Measurements from ENCODE around the gene CBX8.

The CBX8 gene

DNA sequence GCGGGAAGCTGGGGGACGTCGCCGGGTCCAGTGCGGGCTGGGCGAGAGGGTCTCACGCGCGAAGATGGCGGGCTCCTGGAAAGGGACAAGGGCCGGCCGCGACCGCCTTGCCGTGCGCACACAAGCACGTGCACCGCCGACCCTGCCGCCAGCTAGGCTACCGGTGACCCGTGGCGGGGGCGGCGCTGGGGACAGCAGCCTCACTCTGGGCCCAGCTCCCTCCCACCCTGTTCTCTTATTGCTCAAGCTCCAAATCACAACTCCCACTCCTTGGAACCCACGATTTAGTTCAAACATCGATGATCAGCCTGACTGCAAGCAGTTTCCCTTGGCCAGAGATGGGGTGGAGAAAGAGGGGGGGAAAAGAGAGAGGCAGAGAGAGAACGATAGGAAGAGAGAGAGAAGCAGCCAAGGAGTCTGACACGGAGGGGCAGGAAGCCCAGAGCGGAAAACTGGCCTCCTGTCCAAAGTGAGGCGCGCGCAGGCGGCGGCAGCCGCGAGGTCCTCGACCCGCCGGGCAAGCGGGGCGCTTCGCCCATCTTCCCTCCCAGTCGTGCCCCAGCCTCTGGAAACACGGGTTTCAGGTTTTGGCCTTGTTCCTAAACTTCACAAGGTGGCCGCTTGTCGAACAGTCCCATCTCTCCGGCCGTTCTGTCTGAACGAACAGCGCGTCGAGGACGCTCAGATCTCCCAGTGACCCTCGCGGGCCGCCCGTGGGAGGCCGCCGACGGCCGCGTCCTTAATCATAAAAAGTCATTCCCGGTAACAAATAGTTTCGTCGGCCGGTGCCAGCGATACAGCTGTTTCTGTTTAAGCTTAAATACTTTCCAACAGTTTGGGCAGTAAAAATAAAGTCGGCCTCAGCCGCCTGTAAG lies 1.7 kb upstream of the CBX8 start:
- H3K36me3 Mint-ChIP-seq (ENCODE audit: low read depth) = no peaks in the 10 kb centered on the region
- peak overlapping the region; percentile 26 for H3K27ac Mint-ChIP-seq
- H3K27me3 Mint-ChIP-seq = peaks cover 44% of the 10 kb centered on the region
- H3K4me3 Mint-ChIP-seq = peak overlapping the region; percentile 54
- no peaks in the 10 kb centered on the region for H3K9me3 Mint-ChIP-seq
- peaks cover 47% of the 10 kb centered on the region for H3K4me1 Mint-ChIP-seq (ENCODE audit: low read depth)

DNA sequence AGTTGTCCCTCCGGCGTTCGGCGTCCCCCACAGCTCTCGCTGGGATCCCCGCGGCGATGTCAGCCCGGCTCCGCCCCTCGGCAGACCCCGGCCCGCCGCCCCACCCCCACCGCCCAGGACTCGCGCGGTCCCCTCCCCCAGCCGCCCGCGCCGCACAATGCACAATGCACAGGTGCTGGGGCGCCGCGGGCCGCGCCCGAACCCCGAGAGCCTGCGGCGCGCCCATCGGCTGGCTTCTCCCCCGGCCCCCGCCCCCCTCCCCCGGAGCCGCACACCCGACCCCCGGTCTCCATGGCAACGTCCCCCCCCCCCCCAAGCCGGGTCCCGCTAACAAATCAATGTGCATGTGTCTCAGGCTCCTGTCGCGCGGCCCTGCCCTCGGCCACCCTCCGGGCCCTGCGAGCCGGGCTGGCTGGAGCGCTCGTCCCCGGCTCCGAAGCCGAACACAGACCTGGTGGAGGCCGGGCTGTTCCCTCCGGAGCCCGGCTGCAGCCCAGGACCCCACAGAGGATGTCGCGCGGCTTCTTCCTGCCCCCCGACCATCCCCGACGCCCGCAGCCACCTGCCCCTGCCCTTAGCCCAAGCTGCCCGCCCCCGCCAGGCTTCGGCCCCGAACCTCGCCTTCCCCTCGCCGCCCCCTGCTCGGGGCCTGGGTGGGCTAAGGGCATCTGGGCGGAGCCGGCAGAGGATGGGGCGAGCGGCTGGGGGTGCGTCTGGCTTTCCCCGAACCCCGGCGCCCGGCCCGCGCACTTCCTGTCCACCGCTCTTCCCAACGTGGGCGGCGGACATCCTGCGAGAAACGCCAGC lies 818 bp upstream of the CBX8 start:
- Mint-ChIP-seq H3K36me3 (ENCODE audit: low read depth) (no peaks in the 10 kb centered on the region), H3K9me3 (no peaks in the 10 kb centered on the region), H3K27me3 (peaks cover 39% of the 10 kb centered on the region), H3K4me3 (peak overlapping the region; percentile 80), H3K4me1 (ENCODE audit: low read depth) (peaks cover 47% of the 10 kb centered on the region), H3K27ac (no peak overlapping the region)

DNA sequence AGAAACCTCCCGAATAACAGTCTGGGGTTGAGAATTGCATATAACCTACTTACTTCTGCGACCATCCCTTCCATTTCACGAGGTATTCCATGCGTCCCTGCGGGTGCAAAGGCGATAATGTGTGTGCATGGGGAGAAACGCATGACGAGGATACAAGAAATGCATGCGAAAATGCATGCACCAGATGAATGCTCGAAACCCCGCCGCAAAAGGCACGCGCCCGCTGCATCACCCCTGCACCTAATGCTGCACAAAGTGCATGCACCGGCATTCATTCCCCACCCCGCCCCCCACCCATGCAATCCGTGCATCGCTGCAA lies 474 bp downstream of the CBX8 start:
- no peaks in the 10 kb centered on the region for H3K9me3 Mint-ChIP-seq
- H3K27ac Mint-ChIP-seq = no peak overlapping the region
- peaks cover 36% of the 10 kb centered on the region for H3K27me3 Mint-ChIP-seq
- H3K36me3 Mint-ChIP-seq (ENCODE audit: low read depth) = no peaks in the 10 kb centered on the region
- H3K4me1 Mint-ChIP-seq (ENCODE audit: low read depth) = peaks cover 41% of the 10 kb centered on the region
- H3K4me3 Mint-ChIP-seq = peak overlapping the region; percentile 80

- H3K9me3 Mint-ChIP-seq = no peaks in the 10 kb centered on the region
- H3K36me3 Mint-ChIP-seq (ENCODE audit: low read depth) = no peaks in the 10 kb centered on the region
- peak overlapping the region; percentile 80 for H3K4me3 Mint-ChIP-seq
- peak overlapping the region; percentile 49 for H3K27ac Mint-ChIP-seq
- H3K27me3 Mint-ChIP-seq = peaks cover 39% of the 10 kb centered on the region
- H3K4me1 Mint-ChIP-seq (ENCODE audit: low read depth) = peaks cover 44% of the 10 kb centered on the region
Measured at GRCh38 chr17:79795795-79796443, 958 bp downstream of the CBX8 start.

- Mint-ChIP-seq H3K27me3 (peaks cover 35% of the 10 kb centered on the region), H3K9me3 (no peaks in the 10 kb centered on the region), H3K36me3 (ENCODE audit: low read depth) (no peaks in the 10 kb centered on the region), H3K4me3 (no peak overlapping the region), H3K27ac (no peak overlapping the region), H3K4me1 (ENCODE audit: low read depth) (peaks cover 39% of the 10 kb centered on the region)
Measured at GRCh38 chr17:79794659-79795511, 2.0 kb downstream of the CBX8 start.

DNA sequence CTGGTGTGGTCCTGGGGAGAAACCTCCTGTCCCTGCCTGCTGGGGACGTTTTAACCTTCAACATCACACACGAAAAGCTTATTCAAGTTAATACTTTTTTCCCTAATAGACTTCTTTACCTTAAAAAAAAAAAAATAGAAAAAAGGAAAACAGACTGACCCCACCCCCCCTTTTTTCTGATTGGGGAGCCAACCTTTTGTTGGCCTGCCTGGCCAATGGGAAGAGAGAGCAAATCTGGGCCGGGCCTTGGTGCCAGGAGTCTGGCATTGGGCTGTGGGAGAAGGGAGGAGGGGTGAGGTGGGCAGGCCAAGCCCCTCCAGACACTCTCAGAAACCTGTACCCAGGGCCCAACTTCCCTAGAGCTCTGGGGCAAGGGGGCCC lies 3.0 kb downstream of the CBX8 start:
- H3K9me3 Mint-ChIP-seq = no peaks in the 10 kb centered on the region
- no peaks in the 10 kb centered on the region for H3K36me3 Mint-ChIP-seq (ENCODE audit: low read depth)
- peaks cover 34% of the 10 kb centered on the region for H3K27me3 Mint-ChIP-seq
- no peak overlapping the region for H3K4me3 Mint-ChIP-seq
- no peak overlapping the region for H3K27ac Mint-ChIP-seq
- H3K4me1 Mint-ChIP-seq (ENCODE audit: low read depth) = peaks cover 31% of the 10 kb centered on the region

GRCh38 chr17:79792984-79793923 lies 3.6 kb downstream of the CBX8 start:
- H3K9me3 Mint-ChIP-seq = no peaks in the 10 kb centered on the region
- peaks cover 34% of the 10 kb centered on the region for H3K27me3 Mint-ChIP-seq
- H3K36me3 Mint-ChIP-seq (ENCODE audit: low read depth) = no peaks in the 10 kb centered on the region
- H3K27ac Mint-ChIP-seq = no peak overlapping the region
- H3K4me3 Mint-ChIP-seq = no peak overlapping the region
- H3K4me1 Mint-ChIP-seq (ENCODE audit: low read depth) = peaks cover 24% of the 10 kb centered on the region

- H3K4me1 Mint-ChIP-seq (ENCODE audit: low read depth) = peaks cover 24% of the 10 kb centered on the region
- no peak overlapping the region for H3K4me3 Mint-ChIP-seq
- H3K9me3 Mint-ChIP-seq = no peaks in the 10 kb centered on the region
- no peak overlapping the region for H3K27ac Mint-ChIP-seq
- H3K36me3 Mint-ChIP-seq (ENCODE audit: low read depth) = no peaks in the 10 kb centered on the region
- peaks cover 42% of the 10 kb centered on the region for H3K27me3 Mint-ChIP-seq
Measured at GRCh38 chr17:79792341-79792871, 4.5 kb downstream of the CBX8 start.

- peaks cover 21% of the 10 kb centered on the region for H3K4me1 Mint-ChIP-seq (ENCODE audit: low read depth)
- H3K27me3 Mint-ChIP-seq = peaks cover 48% of the 10 kb centered on the region
- no peaks in the 10 kb centered on the region for H3K9me3 Mint-ChIP-seq
- no peak overlapping the region for H3K4me3 Mint-ChIP-seq
- no peak overlapping the region for H3K27ac Mint-ChIP-seq
- no peaks in the 10 kb centered on the region for H3K36me3 Mint-ChIP-seq (ENCODE audit: low read depth)
Measured at GRCh38 chr17:79791735-79792161, 5.1 kb downstream of the CBX8 start.

GRCh38 chr17:79790805-79791734 lies 5.8 kb downstream of the CBX8 start:
- Mint-ChIP-seq H3K4me3 (no peak overlapping the region), H3K9me3 (no peaks in the 10 kb centered on the region), H3K27ac (no peak overlapping the region), H3K27me3 (peaks cover 52% of the 10 kb centered on the region), H3K36me3 (ENCODE audit: low read depth) (no peaks in the 10 kb centered on the region), H3K4me1 (ENCODE audit: low read depth) (peaks cover 17% of the 10 kb centered on the region)

GRCh38 chr17:79789943-79790804 lies 6.7 kb downstream of the CBX8 start:
- H3K9me3 Mint-ChIP-seq = no peaks in the 10 kb centered on the region
- peaks cover 55% of the 10 kb centered on the region for H3K27me3 Mint-ChIP-seq
- no peak overlapping the region for H3K27ac Mint-ChIP-seq
- no peak overlapping the region for H3K4me3 Mint-ChIP-seq
- H3K4me1 Mint-ChIP-seq (ENCODE audit: low read depth) = peaks cover 12% of the 10 kb centered on the region
- H3K36me3 Mint-ChIP-seq (ENCODE audit: low read depth) = no peaks in the 10 kb centered on the region

All from stimulated activated naive CD8-positive, alpha-beta T cell treated with anti-CD3 and anti-CD28 coated beads, Interleukin-15, Interleukin-2, amounts not matched to agents 100 ng/mL and 50 ng/mL, for 24 hours (primary cell).